NCI-H524 (cell line): ENCODE measurements around the gene SSH2.
A peak's percentile ranks its signal among the peaks of the same experiment; 100 is the strongest.

ENCODE experiments used
- DNase-seq, 2 experiments: peaks; one replicate each; lab custom pipeline; 2025; lab: John Stamatoyannopoulos, UW

SSH2 gene

DNA sequence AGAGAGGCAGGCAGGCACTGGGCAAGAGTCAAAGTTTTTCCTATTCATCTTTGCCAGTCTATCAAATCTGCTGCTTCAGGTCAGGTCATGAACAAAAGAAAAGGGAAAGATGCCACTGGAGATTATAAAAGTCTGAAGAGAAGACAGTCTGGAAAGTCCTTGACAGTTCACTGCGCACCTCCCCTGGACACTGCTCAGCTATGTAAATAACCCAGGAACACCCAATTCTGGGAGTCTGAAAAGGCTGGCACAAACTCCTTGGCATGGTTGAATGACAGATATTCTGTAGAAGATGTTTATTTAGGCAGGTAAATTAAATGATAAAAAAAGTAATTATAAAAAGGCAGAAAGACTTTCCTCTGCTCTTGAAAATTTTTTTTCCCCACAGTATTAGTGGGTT is 302.1 kb downstream of the SSH2 start:
- DNase-seq: no peak

GRCh38 chr17:29625037-29625750 is 304.8 kb downstream of the SSH2 start:
- peak in 1 of 2 experiments; percentile 39 for DNase-seq

GRCh38 chr17:29624586-29624985 is 305.4 kb downstream of the SSH2 start:
- no peak for DNase-seq

DNA sequence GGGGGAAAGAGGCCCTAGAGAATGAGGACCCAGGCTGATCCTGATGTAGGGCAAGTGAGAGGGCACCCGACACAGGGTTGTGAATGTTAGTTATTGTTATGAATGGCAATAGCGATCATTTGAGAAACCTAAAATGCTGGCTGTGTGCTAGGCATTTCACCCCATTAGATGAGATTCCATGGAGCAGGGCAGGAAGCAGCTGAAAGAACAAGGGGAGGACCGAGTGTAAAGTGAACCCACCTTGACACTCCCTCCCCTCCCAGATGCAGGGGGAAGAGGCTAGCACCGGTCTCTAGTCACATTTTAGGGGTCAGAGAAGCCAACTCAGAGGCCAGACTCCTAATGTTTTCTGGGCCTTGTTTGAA is 306.8 kb downstream of the SSH2 start:
- no peak for DNase-seq

GRCh38 chr17:29622337-29623282 is 307.4 kb downstream of the SSH2 start, which contains the start of gene CORO6:
Gene CORO6 (minus strand): TSS chr17:29622912. CDS start chr17:29621421, 1,491 bp downstream.
- DNase-seq: peak; percentile 43 to 57

DNA sequence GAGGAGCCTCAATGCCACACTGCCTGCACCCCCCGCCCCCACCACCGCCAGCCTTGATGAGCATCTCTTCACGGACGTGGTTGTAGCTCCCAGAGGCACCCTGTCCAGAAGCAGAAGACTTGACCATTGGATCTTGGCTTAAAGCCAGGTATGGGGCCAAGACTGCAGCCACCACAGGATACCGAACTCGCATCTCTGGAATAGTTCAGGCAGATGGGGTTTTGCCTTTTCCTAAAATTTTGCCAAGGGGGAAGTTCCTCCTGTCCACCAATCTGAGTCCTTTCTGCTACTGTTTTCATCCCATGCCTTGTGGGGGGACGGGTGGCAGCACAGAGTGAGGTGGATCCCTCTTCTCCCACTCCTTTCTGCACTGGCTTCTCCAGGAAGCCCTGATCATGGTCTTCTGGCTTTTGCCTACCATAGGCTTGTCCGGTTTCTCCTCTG is 308.3 kb downstream of the SSH2 start:
- no peak for DNase-seq

DNA sequence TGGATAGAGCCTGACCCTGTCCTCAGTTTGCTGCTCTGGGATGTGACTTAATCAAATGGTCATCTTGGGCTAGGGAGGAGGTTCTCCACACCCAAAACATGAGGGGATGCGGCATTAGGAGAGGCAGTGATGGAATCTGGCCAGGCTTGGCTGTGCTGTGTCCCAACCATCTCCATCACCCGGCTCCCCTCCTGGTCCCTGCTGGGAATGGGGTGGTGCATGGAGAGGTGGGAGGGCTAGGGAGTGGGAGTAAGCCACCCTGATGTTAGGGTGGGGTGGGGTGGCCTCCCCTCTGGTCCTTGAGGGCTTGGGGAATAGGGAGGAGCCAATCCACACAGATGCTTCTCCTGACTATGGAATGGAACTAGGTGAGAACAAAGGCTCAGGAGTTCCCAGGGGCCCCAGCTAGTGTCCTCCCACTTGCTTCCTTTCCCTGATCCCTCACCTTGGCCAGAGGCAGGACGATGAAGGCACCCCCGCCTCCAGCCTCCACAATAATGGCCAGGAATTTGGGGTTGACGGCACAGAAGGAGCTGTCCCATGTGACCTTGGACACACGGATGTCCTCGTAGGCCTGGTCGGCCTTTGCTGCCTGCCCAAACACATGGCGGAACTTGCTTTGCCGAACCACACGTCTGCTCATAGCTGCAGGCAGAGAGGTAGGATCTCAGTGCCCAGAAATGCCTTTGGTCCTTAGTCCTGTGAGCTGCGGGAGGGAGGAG is 309.1 kb downstream of the SSH2 start:
- DNase-seq: no peak

DNA sequence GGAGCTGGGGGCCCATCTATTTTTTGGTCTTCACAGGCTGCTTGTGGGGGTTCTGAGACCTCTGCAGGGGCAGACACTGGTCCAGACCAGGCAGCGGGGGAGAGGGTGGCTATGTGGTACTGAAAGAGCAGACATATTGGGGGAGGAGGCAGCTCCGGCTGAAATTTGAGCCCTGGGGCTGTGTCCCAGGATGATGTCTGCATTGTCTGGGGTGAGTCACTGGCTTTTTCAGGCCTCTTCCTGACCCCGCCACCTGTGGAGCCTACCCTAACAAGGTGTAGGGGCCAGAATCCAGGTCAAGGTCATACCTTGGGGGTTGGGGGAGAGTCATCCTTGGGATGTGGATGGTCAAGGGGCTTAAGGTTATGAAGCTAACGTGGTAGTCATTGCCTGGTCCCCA is 309.8 kb downstream of the SSH2 start:
- DNase-seq: no peak

GRCh38 chr17:29619251-29619650 is 310.8 kb downstream of the SSH2 start:
- peak; percentile 46 to 66 for DNase-seq

- no peak for DNase-seq
Observed at GRCh38 chr17:29618272-29619065, 311.6 kb downstream of the SSH2 start.

- peak; percentile 46 to 76 for DNase-seq
Observed at GRCh38 chr17:29617481-29618271, 312.4 kb downstream of the SSH2 start.

GRCh38 chr17:29617125-29617480 is 312.9 kb downstream of the SSH2 start:
- peak; percentile 67 to 91 for DNase-seq

- no peak for DNase-seq
Observed at GRCh38 chr17:29616300-29617048, 313.6 kb downstream of the SSH2 start.

GRCh38 chr17:29615492-29616299 is 314.3 kb downstream of the SSH2 start:
- DNase-seq: peak; percentile 66 to 90

- peak in 1 of 2 experiments; percentile 54 for DNase-seq
Observed at GRCh38 chr17:29615048-29615385, 315.0 kb downstream of the SSH2 start.

- DNase-seq: no peak
Observed at GRCh38 chr17:29614349-29615047, 315.5 kb downstream of the SSH2 start.

DNA sequence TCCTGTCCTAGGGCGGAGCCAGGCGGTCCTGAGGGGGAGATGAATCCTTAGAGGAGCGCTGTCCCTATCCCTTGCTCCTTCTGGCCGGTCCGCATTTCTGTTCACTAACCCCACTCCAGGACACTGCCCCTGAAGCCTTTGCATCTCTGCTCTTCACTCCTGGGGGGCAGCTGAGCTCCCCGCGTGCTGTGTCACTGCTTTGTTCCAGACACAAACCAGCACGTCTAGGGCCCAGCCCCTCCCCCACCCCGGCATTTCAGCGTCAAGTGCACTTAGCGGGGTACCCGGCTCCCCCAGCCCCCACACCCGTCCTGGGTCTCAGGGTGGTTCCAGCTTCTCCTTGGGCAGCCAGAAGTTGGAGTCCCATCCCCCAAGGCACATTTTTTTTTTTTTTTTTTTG is 316.2 kb downstream of the SSH2 start:
- DNase-seq: no peak

GRCh38 chr17:29613352-29613837 is 316.6 kb downstream of the SSH2 start:
- no peak for DNase-seq
